GM12891 (cell line): Measurements from ENCODE around the gene BLCAP.

Experiments used
- DNase-seq: peaks from one replicate; pipeline ENCODE4 v3.0.0; 2011; ENCODE audit warnings: low spot score; ENCODE audit not compliant: insufficient read length
- FAIRE-seq: peaks from 2 replicates; lab custom pipeline; 2011; peaks lifted over from hg19 to GRCh38; lab: Jason Lieb, UNC
- PAX5 ChIP-seq: IDR thresholded peaks from 2 replicates; pipeline ENCODE4 v1.6.1; 2011; ENCODE audit warnings: low read length, moderate library complexity, mild to moderate bottlenecking; ENCODE audit not compliant: insufficient read depth, severe bottlenecking
- POLR2A ChIP-seq: IDR thresholded peaks from 2 replicates; pipeline ENCODE4 v1.6.1; 2011; ENCODE audit warnings: low read depth, low read length, control low read depth
- POLR2AphosphoS5 ChIP-seq: IDR thresholded peaks from 2 replicates; pipeline ENCODE4 v1.6.1; 2011; ENCODE audit warnings: low read depth, low read length, control low read depth
- POU2F2 ChIP-seq: IDR thresholded peaks from 2 replicates; pipeline ENCODE4 v1.6.1; 2011; ENCODE audit warnings: low read depth, mild to moderate bottlenecking, control low read depth, low read length, moderate library complexity
- SPI1 ChIP-seq: IDR thresholded peaks from 2 replicates; pipeline ENCODE4 v1.6.1; 2011; ENCODE audit warnings: low read depth, low read length, control low read depth
- TAF1 ChIP-seq: IDR thresholded peaks from 2 replicates; pipeline ENCODE4 v1.6.1; 2011; ENCODE audit warnings: low read depth, low read length, control low read depth

BLCAP gene

GRCh38 chr20:37516811-37517750 is 10.6 kb downstream of the BLCAP start:
- TF ChIP-seq POU2F2 = no peak
- TF ChIP-seq PAX5 = no peak
- no peak for TF ChIP-seq TAF1
- TF ChIP-seq POLR2A = no peak
- TF ChIP-seq POLR2AphosphoS5 = no peak
- no peak for TF ChIP-seq SPI1
- no peak for FAIRE-seq
- no peak for DNase-seq

DNA sequence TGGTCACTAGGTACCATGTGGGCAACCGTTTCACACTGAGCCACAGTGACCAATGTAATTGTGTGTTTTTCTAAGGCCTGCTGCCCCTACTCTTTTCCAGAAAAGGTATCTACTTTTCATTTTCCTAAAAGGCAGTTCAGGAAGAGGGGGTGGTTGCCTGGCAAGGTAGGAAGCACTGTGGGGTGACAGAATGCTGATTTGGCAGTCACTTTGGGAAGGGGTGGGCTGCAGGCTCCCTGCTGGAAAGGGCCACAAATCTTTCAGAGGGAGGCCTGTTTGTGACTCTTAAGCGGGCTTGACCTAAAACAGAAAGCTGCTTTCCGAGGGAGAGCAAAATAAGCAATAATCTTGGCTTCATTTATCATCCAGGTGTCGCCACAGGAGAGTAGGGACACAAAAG is 11.8 kb downstream of the BLCAP start:
- FAIRE-seq = no peak
- no peak for TF ChIP-seq PAX5
- TF ChIP-seq POLR2AphosphoS5 = no peak
- no peak for TF ChIP-seq TAF1
- TF ChIP-seq POLR2A = no peak
- TF ChIP-seq SPI1 = no peak

GRCh38 chr20:37513779-37514359 is 13.8 kb downstream of the BLCAP start:
- DNase-seq (no peak), FAIRE-seq (no peak)
- no peak for TF ChIP-seq POU2F2
- TF ChIP-seq SPI1 = no peak
- TF ChIP-seq TAF1 = no peak
- TF ChIP-seq POLR2A = no peak
- no peak for TF ChIP-seq POLR2AphosphoS5
- no peak for TF ChIP-seq PAX5

More for the DNA sequence above, 11.8 kb downstream of the BLCAP start:
- no peak for DNase-seq

- FAIRE-seq (no peak), DNase-seq (no peak)
- TF ChIP-seq SPI1 = no peak
- no peak for TF ChIP-seq PAX5
- TF ChIP-seq POU2F2 = no peak
- no peak for TF ChIP-seq TAF1
- no peak for TF ChIP-seq POLR2AphosphoS5
- no peak for TF ChIP-seq POLR2A
Measured at GRCh38 chr20:37511610-37512275, 15.9 kb downstream of the BLCAP start.

GRCh38 chr20:37510226-37510625 is 17.4 kb downstream of the BLCAP start:
- TF ChIP-seq POLR2A (no peak), PAX5 (no peak), TAF1 (no peak), POU2F2 (no peak), SPI1 (no peak)
- FAIRE-seq = no peak
- DNase-seq = no peak

DNA sequence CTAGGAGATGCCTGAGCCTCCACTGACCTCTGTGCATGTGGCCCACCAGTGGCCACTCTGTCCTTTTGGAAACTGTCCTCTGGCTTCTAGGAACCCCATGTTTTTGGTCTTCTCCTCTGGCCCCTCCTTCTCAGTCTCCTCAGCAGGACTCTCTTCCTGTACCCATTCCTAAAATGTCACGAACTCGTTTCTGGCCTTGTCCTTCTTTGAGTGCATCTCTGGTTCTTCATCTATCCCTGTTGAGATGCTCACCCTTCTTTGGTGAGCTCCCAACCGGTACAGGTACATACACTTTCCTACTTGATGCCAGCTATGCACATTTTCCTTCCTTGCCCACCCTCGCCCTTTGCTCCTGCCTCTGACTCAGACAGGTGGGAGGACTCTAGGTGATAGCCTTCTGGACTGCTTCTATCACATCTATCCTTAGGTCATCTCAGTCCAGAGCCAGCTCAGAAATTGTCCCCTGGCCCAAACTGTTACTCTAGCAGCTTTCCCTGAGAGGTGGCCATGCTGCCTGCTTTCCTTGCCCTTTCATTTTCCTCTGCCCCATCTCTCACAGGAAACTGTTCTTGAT is 21.4 kb downstream of the BLCAP start:
- TF ChIP-seq POLR2A (no peak), POU2F2 (no peak), PAX5 (no peak)
- DNase-seq (no peak), FAIRE-seq (no peak)

- no peak for TF ChIP-seq TAF1
- no peak for TF ChIP-seq PAX5
- TF ChIP-seq POLR2A = no peak
- TF ChIP-seq POLR2AphosphoS5 = no peak
- TF ChIP-seq POU2F2 = no peak
- no peak for TF ChIP-seq SPI1
- FAIRE-seq = no peak
- DNase-seq = no peak
Measured at GRCh38 chr20:37505263-37506151, 22.2 kb downstream of the BLCAP start.

- DNase-seq = no peak
- no peak for FAIRE-seq
- TF ChIP-seq POU2F2 (no peak), PAX5 (no peak), POLR2A (no peak), POLR2AphosphoS5 (no peak), TAF1 (no peak), SPI1 (no peak)
Measured at GRCh38 chr20:37504404-37505096, 23.1 kb downstream of the BLCAP start.

GRCh38 chr20:37503256-37503927 is 24.3 kb downstream of the BLCAP start:
- TF ChIP-seq TAF1 (no peak), SPI1 (no peak), POLR2A (no peak), POU2F2 (no peak), POLR2AphosphoS5 (no peak), PAX5 (no peak)
- no peak for FAIRE-seq
- DNase-seq = no peak
